Endothelial cell of umbilical vein (primary cell): ENCODE results near the gene MZB1. TPM values are rescaled to one million over a fixed set of nuclear protein-coding genes. Genes with fewer than 3 reads are reported as not detected.

ENCODE experiments used
- Bru-seq: library from RNA; stranded (reverse); fragments of 400-500 nt; gene quantifications from one replicate; lab custom pipeline; 2021; lab: Mats Ljungman, UMichigan
- BruChase-seq, 2 experiments: library from RNA; stranded (reverse); fragments of 400-500 nt; gene quantifications; one replicate each; lab custom pipeline; 2021; lab: Mats Ljungman, UMichigan
- BruUV-seq: library from RNA; stranded (reverse); fragments of 400-500 nt; replicated peaks from 2 replicates; lab custom pipeline; 2021; lab: Mats Ljungman, UMichigan
- CTCF ChIA-PET: fragments of 300-600, 350-600 bp; sonication (Branson Sonifier 250); formaldehyde crosslinking; loops from one replicate; lab custom pipeline; 2021; ENCODE audit warnings: antibody characterized with exemption, inconsistent platforms; lab: Charles Lee
- POLR2A ChIA-PET: fragments of 300-600, 350-600 bp; sonication (Branson Sonifier 250); formaldehyde crosslinking; loops from one replicate; lab custom pipeline; 2021; ENCODE audit warnings: antibody characterized with exemption, inconsistent platforms; lab: Charles Lee
- DNase-seq: peaks from one replicate; pipeline ENCODE4 v3.0.0-alpha.2; 2011; ENCODE audit warnings: low read depth, low spot score
- FAIRE-seq: peaks from 2 replicates; lab custom pipeline; 2011; peaks lifted over from hg19 to GRCh38; lab: Jason Lieb, UNC
- H2AFZ ChIP-seq: 2 replicates; pipeline ENCODE4 v1.6.0; 2012; ENCODE audit warnings: low read depth, low read length, control low read depth, inconsistent platforms
- H3K27ac ChIP-seq: 2 replicates; pipeline ENCODE4 v1.5.1; 2011; ENCODE audit warnings: low read depth, mild to moderate bottlenecking, control low read depth, low read length, moderate library complexity; ENCODE audit not compliant: insufficient read depth
- H3K27me3 ChIP-seq, 2 experiments: 2 replicates each; pipeline versions ENCODE4 v1.6.0 to v1.6.1; 2011; ENCODE audit warnings: low read length in 2 of 2, mixed read lengths in 1 of 2; ENCODE audit not compliant: control insufficient read depth in 2 of 2, insufficient read depth in 2 of 2
- H3K36me3 ChIP-seq, 2 experiments: 2 replicates in 1 of 2; 3 replicates in 1 of 2; pipeline ENCODE4 v1.5.1; 2011; ENCODE audit warnings: low read length in 2 of 2, mild to moderate bottlenecking in 1 of 2, moderate library complexity in 1 of 2; ENCODE audit not compliant: control insufficient read depth in 2 of 2, insufficient read depth in 2 of 2; ENCODE audit errors: extremely low read depth in 1 of 2
- H3K4me1 ChIP-seq: 3 replicates; pipeline ENCODE4 v1.5.1; 2011; ENCODE audit warnings: mild to moderate bottlenecking, low read length; ENCODE audit not compliant: control insufficient read depth, insufficient read depth; ENCODE audit errors: extremely low read depth
- H3K4me2 ChIP-seq: 2 replicates; pipeline ENCODE4 v1.6.1; 2011; ENCODE audit warnings: low read length, control low read depth, mixed read lengths; ENCODE audit not compliant: insufficient read depth
- H3K4me3 ChIP-seq, 3 experiments: fragments of 200-600 bp in 1 of 3; sonication (generic), shearing (Covaris generic) in 1 of 3; replicated peaks in 1 of 3; 2 replicates each; pipeline ENCODE4 v1.5.1; 2011 to 2016; ENCODE audit warnings: control low read depth in 3 of 3, low read length in 3 of 3, mild to moderate bottlenecking in 2 of 3, inconsistent platforms in 1 of 3, low read depth in 1 of 3, moderate library complexity in 1 of 3; ENCODE audit not compliant: insufficient read depth in 1 of 3
- H3K79me2 ChIP-seq: 2 replicates; pipeline ENCODE4 v1.6.0; 2012; ENCODE audit warnings: low read length, inconsistent platforms; ENCODE audit not compliant: control insufficient read depth, insufficient read depth
- H3K9ac ChIP-seq: replicated peaks from 2 replicates; pipeline ENCODE3; 2011; ENCODE audit warnings: low read length, control low read depth; ENCODE audit not compliant: insufficient read depth; ENCODE audit errors: extremely low read depth
- H3K9me1 ChIP-seq: replicated peaks from 3 replicates; pipeline ENCODE4 v1.6.0; 2011; ENCODE audit warnings: mild to moderate bottlenecking, low read length; ENCODE audit not compliant: control insufficient read depth, insufficient read depth; ENCODE audit errors: extremely low read depth
- H3K9me3 ChIP-seq: replicated peaks from 2 replicates; pipeline ENCODE4 v1.5.1; 2012; ENCODE audit warnings: low read length, inconsistent platforms; ENCODE audit not compliant: control insufficient read depth, insufficient read depth
- H4K20me1 ChIP-seq: replicated peaks from 2 replicates; pipeline ENCODE3; 2011; ENCODE audit warnings: mild to moderate bottlenecking, low read length; ENCODE audit not compliant: control insufficient read depth, insufficient read depth; ENCODE audit errors: extremely low read depth
- CTCF ChIP-seq, 2 donors: IDR thresholded peaks; 1 replicate in 1 of 2; 2 replicates in 1 of 2; pipeline ENCODE4 v1.5.1; 2011; ENCODE audit warnings: low read length in 2 of 2, mild to moderate bottlenecking in 2 of 2, moderate library complexity in 2 of 2, control low read depth in 1 of 2, inconsistent platforms in 1 of 2, low read depth in 1 of 2; ENCODE audit not compliant: insufficient read depth in 1 of 2; ENCODE audit errors: extremely low read depth in 1 of 2
- EZH2 ChIP-seq: IDR thresholded peaks from 2 replicates; pipeline ENCODE4 v1.6.1; 2012; ENCODE audit warnings: borderline replicate concordance, low read depth, mild to moderate bottlenecking, moderate library complexity, low read length, inconsistent platforms; ENCODE audit not compliant: severe bottlenecking
- FOS ChIP-seq: IDR thresholded peaks from 2 replicates; pipeline ENCODE4 v1.6.1; 2011; ENCODE audit warnings: mild to moderate bottlenecking, low read length, moderate library complexity, borderline replicate concordance; ENCODE audit not compliant: insufficient read depth
- GATA2 ChIP-seq: IDR thresholded peaks from 2 replicates; pipeline ENCODE4 v1.7.0; 2011; ENCODE audit warnings: low read depth, mild to moderate bottlenecking, moderate library complexity, mixed read lengths, low read length; ENCODE audit not compliant: insufficient read length, insufficient read depth
- JUN ChIP-seq: IDR thresholded peaks from 2 replicates; pipeline ENCODE4 v1.6.1; 2011; ENCODE audit warnings: borderline replicate concordance, low read depth; ENCODE audit not compliant: insufficient read length, insufficient read depth
- MAX ChIP-seq: IDR thresholded peaks from 2 replicates; pipeline ENCODE4 v1.6.1; 2011; ENCODE audit not compliant: insufficient read depth, insufficient read length
- MYC ChIP-seq: IDR thresholded peaks from one replicate; pipeline ENCODE4 v1.6.1; 2011; ENCODE audit warnings: mild to moderate bottlenecking, low read depth, low read length
- POLR2A ChIP-seq: IDR thresholded peaks from 2 replicates; pipeline ENCODE4 v1.6.1; 2012; ENCODE audit warnings: low read depth, mild to moderate bottlenecking, control low read depth, low read length
- POLR2AphosphoS5 ChIP-seq: IDR thresholded peaks from 2 replicates; pipeline ENCODE4 v1.6.1; 2012; ENCODE audit warnings: low read depth, mild to moderate bottlenecking, control low read depth, low read length, moderate library complexity; ENCODE audit not compliant: insufficient read depth
- dilution Hi-C: fragments of 300-500 bp; cut with MboI; formaldehyde crosslinking; loops from one replicate; pipeline ENCODE4 v1.15.0; 2019; ENCODE audit warnings: low sequenced_read_pairs; ENCODE audit not compliant: extremely low pct_ligation_motif_present
- intact Hi-C: fragments of 100-400 bp; cut with micrococcal nuclease; formaldehyde crosslinking; loops from one replicate; pipeline ENCODE4 v1.10.0; 2022
- long read RNA-seq: library from polyadenylated mRNA; stranded (forward); transcript quantifications from one replicate; pipeline ENCODE4 v2.0.0, GENCODE V29; 2021
- polyA minus RNA-seq, 3 experiments: library from RNA; depleted of rRNA, polyadenylated mRNA; stranded (reverse); fragments of >200 nt; gene quantifications; 1 replicate in 1 of 3; 2 replicates in 2 of 3; pipeline ENCODE4 v1.2.3, GENCODE V29; 2011
- polyA plus RNA-seq, 4 experiments: library from polyadenylated mRNA; depleted of rRNA in 3 of 4; stranded (reverse) in 3 of 4; unstranded in 1 of 4; fragments of >200 nt; gene quantifications; 2 replicates each; pipeline versions ENCODE4 v1.2.1 to v1.2.3, GENCODE V29; 2011 to 2012; ENCODE audit warnings: missing spikeins in 1 of 4
- total RNA-seq: library from RNA; stranded (reverse); gene quantifications from 2 replicates; pipeline ENCODE4 v1.2.3, GENCODE V29; 2021

MZB1 gene
- not detected in 2 replicates for total RNA-seq
- polyA plus RNA-seq = 0.06 TPM in 1 of 2 replicates, not detected in the other
- not detected in 2 replicates for polyA plus RNA-seq (2011; cell fraction: cytosol; rRNA removed)
- 0.11 TPM in 1 of 2 replicates, not detected in the other for polyA plus RNA-seq (2011; cell fraction: nucleus; rRNA removed)
- polyA plus RNA-seq (2012) = not detected in 2 replicates
- 0.21 and 0.51 TPM in 2 replicates for polyA minus RNA-seq
- polyA minus RNA-seq (2011; cell fraction: cytosol; rRNA and poly(A)+ RNA removed) = not detected
- polyA minus RNA-seq (2011; cell fraction: nucleus; rRNA and poly(A)+ RNA removed) = 0.53 and 0.67 TPM in 2 replicates
- not detected for Bru-seq, nascent RNA
- percentile 17 among the genes with signal in this experiment for BruChase-seq, experiment 1, labeled RNA remaining after a 6-hour chase
- BruChase-seq, experiment 2, labeled RNA remaining after a 2-hour chase = percentile 13 among the genes with signal in this experiment
- long read RNA-seq = 0 reads

- Histone ChIP-seq H3K27ac (no peak within 1 kb of the TSS), H3K36me3 (no peaks in the 10 kb centered on the region), H2AFZ (no peak within 1 kb of the TSS), H3K27me3 (peaks cover 7 to 14% of the 10 kb centered on the region in 2 experiments), H3K9me3 (no peaks in the 10 kb centered on the region), H4K20me1 (no peaks in the 10 kb centered on the region), H3K4me3 (no peak within 1 kb of the TSS), H3K79me2 (no peaks in the 10 kb centered on the region), H3K9me1 (no peaks in the 10 kb centered on the region), H3K4me1 (peaks cover 12% of the 10 kb centered on the region), H3K9ac (no peak within 1 kb of the TSS), H3K4me2 (no peak within 1 kb of the TSS)
- FAIRE-seq (no peak), DNase-seq (no peak)
- BruUV-seq = no TSS peak
- no peak for TF ChIP-seq CTCF (IDR thresholded peaks at IDR 0.05; ENCODE audit: extremely low read depth in 1 of 2, insufficient read depth in 1 of 2, low read depth in 1 of 2, low read length in 2 of 2)
- TF ChIP-seq GATA2 = no peak
- no peak for TF ChIP-seq FOS
- no peak for TF ChIP-seq EZH2
- no peak for TF ChIP-seq POLR2A
- no peak for TF ChIP-seq MYC
- no peak for TF ChIP-seq JUN
- no peak for TF ChIP-seq POLR2AphosphoS5
- TF ChIP-seq MAX = no peak
- dilution Hi-C loops (no loop called here), intact Hi-C loops (loop anchor here (5.0 kb wide), 1 partner anchor 98 kb away; the partner anchor contains the start of gene MATR3)
- CTCF ChIA-PET = interaction anchor here (1.3 to 1.4 kb wide), 2 partner anchors 10 to 18 kb away, joined by 4 to 7 read pairs; no protein-coding TSS in a partner anchor
- POLR2A ChIA-PET = no interaction called here
These were observed at the start of gene MZB1 for GRCh38 chr5:139389701-139390638. MZB1 (minus strand) TSS chr5:139389913; CDS start chr5:139389856, 57 bp downstream.
